ENCODE data around the gene PTPRR. TPM values are rescaled to one million over a fixed set of nuclear protein-coding genes. Genes with fewer than 3 reads are reported as not detected.

The PTPRR gene
- total and polyA plus RNA-seq, 4 donors, result 0.17 to 1.5 (median 0.61) TPM

DNA sequence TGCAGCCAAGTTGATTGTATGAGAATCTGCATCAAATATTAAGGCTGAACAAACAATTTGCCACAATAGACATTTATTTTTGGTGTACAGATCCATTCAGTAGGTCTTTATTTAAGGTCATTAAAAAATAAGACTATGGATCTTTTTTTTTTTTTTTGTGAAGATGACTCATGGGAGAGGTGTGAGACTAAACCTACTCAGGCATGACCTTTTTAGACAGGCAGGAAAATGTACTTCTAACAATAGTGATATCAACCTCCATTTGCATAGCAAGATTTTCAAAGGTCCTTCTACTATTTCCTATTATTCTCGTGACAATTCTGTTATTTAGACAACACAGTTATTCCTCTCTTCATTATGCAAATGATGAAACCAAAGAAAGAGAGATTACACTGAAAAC lies 39.9 kb upstream of the PTPRR start:
- Histone ChIP-seq H3K4me3 (no peak overlapping the region), H3K4me1 (ENCODE audit: control insufficient read depth in 5 of 5, insufficient read depth in 5 of 5, low read length in 5 of 5) (peaks cover 0 to 4% (median 0%) of the 10 kb centered on the region in 5 donors), H3K27me3 (ENCODE audit: control insufficient read depth in 3 of 3, insufficient read depth in 3 of 3, low read length in 2 of 3) (no peaks in the 10 kb centered on the region), H3K36me3 (ENCODE audit: control insufficient read depth in 4 of 4, insufficient read depth in 4 of 4, low read length in 4 of 4) (no peaks in the 10 kb centered on the region), H3K9ac (ENCODE audit: insufficient read depth in 1 of 2, low read length in 2 of 2) (no peak overlapping the region), H3K9me3 (ENCODE audit: control insufficient read depth in 4 of 4, insufficient read depth in 3 of 4, low read length in 3 of 4) (peaks cover 0 to 3% (median 0%) of the 10 kb centered on the region in 4 donors), H3K27ac (ENCODE audit: low read depth in 1 of 2, low read length in 1 of 2) (no peak overlapping the region)
- TF ChIP-seq, protein P1, sequence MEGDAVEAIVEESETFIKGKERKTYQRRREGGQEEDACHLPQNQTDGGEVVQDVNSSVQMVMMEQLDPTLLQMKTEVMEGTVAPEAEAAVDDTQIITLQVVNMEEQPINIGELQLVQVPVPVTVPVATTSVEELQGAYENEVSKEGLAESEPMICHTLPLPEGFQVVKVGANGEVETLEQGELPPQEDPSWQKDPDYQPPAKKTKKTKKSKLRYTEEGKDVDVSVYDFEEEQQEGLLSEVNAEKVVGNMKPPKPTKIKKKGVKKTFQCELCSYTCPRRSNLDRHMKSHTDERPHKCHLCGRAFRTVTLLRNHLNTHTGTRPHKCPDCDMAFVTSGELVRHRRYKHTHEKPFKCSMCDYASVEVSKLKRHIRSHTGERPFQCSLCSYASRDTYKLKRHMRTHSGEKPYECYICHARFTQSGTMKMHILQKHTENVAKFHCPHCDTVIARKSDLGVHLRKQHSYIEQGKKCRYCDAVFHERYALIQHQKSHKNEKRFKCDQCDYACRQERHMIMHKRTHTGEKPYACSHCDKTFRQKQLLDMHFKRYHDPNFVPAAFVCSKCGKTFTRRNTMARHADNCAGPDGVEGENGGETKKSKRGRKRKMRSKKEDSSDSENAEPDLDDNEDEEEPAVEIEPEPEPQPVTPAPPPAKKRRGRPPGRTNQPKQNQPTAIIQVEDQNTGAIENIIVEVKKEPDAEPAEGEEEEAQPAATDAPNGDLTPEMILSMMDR (IDR thresholded peaks at IDR 0.05; ENCODE audit: control extremely low read depth, extremely low read depth), result no peak
- DNase-seq (no peak), ATAC-seq (ENCODE audit: insufficient read depth, low FRiP score) (no peak)
- 69 to 88% methylated on average over 1 of the region's 1 CpG for WGBS, 2 donors

DNA sequence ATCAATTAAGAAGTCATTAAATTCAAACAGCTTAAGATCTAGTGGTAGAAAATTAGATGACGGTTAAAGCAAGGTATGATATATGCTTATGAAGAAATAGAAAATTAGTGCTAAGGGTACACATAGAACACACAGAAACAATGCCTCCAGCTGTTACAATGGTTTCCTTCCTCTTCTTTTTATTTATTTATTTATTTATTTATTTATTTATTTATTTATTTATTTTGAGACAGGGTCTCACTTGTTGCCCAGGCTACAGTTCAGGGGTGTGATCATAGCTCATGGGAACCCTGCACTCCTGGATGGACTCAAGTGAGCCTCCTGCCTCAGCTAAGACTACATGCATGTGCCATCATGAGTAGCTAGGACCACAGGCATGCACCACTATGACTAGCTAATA lies 34.9 kb upstream of the PTPRR start:
- H3K36me3 ChIP-seq (ENCODE audit: control insufficient read depth in 4 of 4, insufficient read depth in 4 of 4, low read length in 4 of 4), result no peaks in the 10 kb centered on the region
- ATAC-seq (ENCODE audit: insufficient read depth, low FRiP score) (no peak), DNase-seq (no peak)
- no peaks in the 10 kb centered on the region for H3K4me1 ChIP-seq (ENCODE audit: control insufficient read depth in 5 of 5, insufficient read depth in 5 of 5, low read length in 5 of 5)
- 88 to 94% methylated on average over 1 of the region's 1 CpG for WGBS, 2 donors
- no peak overlapping the region for H3K27ac ChIP-seq (ENCODE audit: low read depth in 1 of 2, low read length in 1 of 2)
- TF ChIP-seq, protein P1 (IDR thresholded peaks at IDR 0.05; ENCODE audit: control extremely low read depth, extremely low read depth), result no peak
- H3K27me3 ChIP-seq (ENCODE audit: control insufficient read depth in 3 of 3, insufficient read depth in 3 of 3, low read length in 2 of 3), result no peaks in the 10 kb centered on the region
- peaks cover 0 to 3% (median under 1%) of the 10 kb centered on the region in 4 donors for H3K9me3 ChIP-seq (ENCODE audit: control insufficient read depth in 4 of 4, insufficient read depth in 3 of 4, low read length in 3 of 4)
- no peak overlapping the region for H3K4me3 ChIP-seq
- H3K9ac ChIP-seq (ENCODE audit: insufficient read depth in 1 of 2, low read length in 2 of 2), result no peak overlapping the region

DNA sequence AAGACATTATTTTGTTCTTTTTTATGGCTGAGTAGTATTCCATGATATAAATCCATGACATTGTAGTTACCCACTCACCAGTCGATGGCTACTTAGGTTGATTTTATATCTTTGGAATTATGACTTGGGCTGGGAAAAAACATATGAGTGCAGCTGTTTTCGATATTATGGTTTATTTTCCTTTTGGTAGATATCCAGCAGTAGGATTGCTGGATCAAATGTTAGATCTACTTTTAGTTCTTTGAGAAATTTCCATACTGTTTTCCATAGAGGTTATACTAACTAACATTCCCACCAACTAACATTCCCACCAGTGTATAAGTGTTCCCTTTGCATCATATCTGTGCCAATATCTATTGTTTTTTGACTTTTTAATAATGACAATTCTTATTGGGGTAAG lies 29.9 kb upstream of the PTPRR start:
- Histone ChIP-seq H3K27me3 (ENCODE audit: control insufficient read depth in 3 of 3, insufficient read depth in 3 of 3, low read length in 2 of 3) (no peaks in the 10 kb centered on the region), H3K9me3 (ENCODE audit: control insufficient read depth in 4 of 4, insufficient read depth in 3 of 4, low read length in 3 of 4) (peaks cover 0 to 2% (median 0%) of the 10 kb centered on the region in 4 donors), H3K9ac (ENCODE audit: insufficient read depth in 1 of 2, low read length in 2 of 2) (no peak overlapping the region), H3K36me3 (ENCODE audit: control insufficient read depth in 4 of 4, insufficient read depth in 4 of 4, low read length in 4 of 4) (no peaks in the 10 kb centered on the region), H3K4me3 (no peak overlapping the region), H3K4me1 (ENCODE audit: control insufficient read depth in 5 of 5, insufficient read depth in 5 of 5, low read length in 5 of 5) (peaks cover 0 to 6% (median 0%) of the 10 kb centered on the region in 5 donors), H3K27ac (ENCODE audit: low read depth in 1 of 2, low read length in 1 of 2) (no peak overlapping the region)
- ATAC-seq (ENCODE audit: insufficient read depth, low FRiP score) (no peak), DNase-seq (no peak)
- WGBS, 2 donors, result 81 to 87% methylated on average over 2 of the region's 2 CpGs
- TF ChIP-seq, protein P1 (IDR thresholded peaks at IDR 0.05; ENCODE audit: control extremely low read depth, extremely low read depth), result no peak

DNA sequence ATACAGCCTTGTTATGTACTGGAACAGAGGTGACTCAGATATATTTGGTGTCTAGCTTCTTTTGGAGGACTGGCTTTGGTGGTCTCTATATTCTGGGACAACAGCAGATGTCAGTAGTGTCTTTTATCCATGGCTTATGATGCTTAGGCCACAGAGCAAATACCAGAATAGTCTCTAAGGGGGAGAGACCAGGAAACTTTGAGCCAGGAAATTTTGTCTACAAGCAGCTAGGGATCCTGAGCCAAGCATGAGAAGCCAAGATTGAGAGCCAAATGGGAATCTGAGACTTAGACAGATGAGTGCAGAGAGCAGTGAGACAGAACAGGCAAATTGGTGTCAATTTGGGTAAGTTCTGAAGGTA lies 28.4 kb upstream of the PTPRR start:
- ATAC-seq (ENCODE audit: insufficient read depth, low FRiP score) (no peak), DNase-seq (peak in 2 of 3 donors; percentile 49 to 58)
- Histone ChIP-seq H3K27me3 (ENCODE audit: control insufficient read depth in 3 of 3, insufficient read depth in 3 of 3, low read length in 2 of 3) (no peaks in the 10 kb centered on the region), H3K9me3 (ENCODE audit: control insufficient read depth in 4 of 4, insufficient read depth in 3 of 4, low read length in 3 of 4) (peaks cover 0 to 2% (median 0%) of the 10 kb centered on the region in 4 donors), H3K36me3 (ENCODE audit: control insufficient read depth in 4 of 4, insufficient read depth in 4 of 4, low read length in 4 of 4) (no peaks in the 10 kb centered on the region), H3K4me3 (no peak overlapping the region), H3K9ac (ENCODE audit: insufficient read depth in 1 of 2, low read length in 2 of 2) (no peak overlapping the region), H3K27ac (ENCODE audit: low read depth in 1 of 2, low read length in 1 of 2) (no peak overlapping the region), H3K4me1 (ENCODE audit: control insufficient read depth in 5 of 5, insufficient read depth in 5 of 5, low read length in 5 of 5) (peaks cover 0 to 6% (median 0%) of the 10 kb centered on the region in 5 donors)
- TF ChIP-seq, protein P1 (IDR thresholded peaks at IDR 0.05; ENCODE audit: control extremely low read depth, extremely low read depth), result no peak

Measured in lung (tissue), 12 donors.